Thyroid gland (tissue), 4 donors: ENCODE results near the gene TENM3. TPM values are rescaled to one million over a fixed set of nuclear protein-coding genes. Genes with fewer than 3 reads are reported as not detected.

Experiments
- DNase-seq, 2 donors: peaks; one replicate each; pipeline ENCODE4 v3.0.0-alpha.2; 2019
- H3K27ac ChIP-seq, 3 donors: fragments of 200-600 bp; sonication (generic); 1 replicate in 2 of 3; 2 replicates in 1 of 3; pipeline ENCODE4 v1.5.1; 2016 to 2019; ENCODE audit warnings: mild to moderate bottlenecking in 1 of 3, moderate library complexity in 1 of 3
- H3K27me3 ChIP-seq: fragments of 200-600 bp; sonication (generic); one replicate; pipeline ENCODE4 v1.5.1; 2019
- H3K36me3 ChIP-seq, 2 donors: fragments of 200-600 bp; sonication (generic); one replicate each; pipeline ENCODE4 v1.5.1; 2016 to 2019
- H3K4me1 ChIP-seq, 2 donors: fragments of 200-600 bp; sonication (generic); one replicate each; pipeline ENCODE4 v1.5.1; 2017 to 2019
- H3K4me3 ChIP-seq, 3 donors: fragments of 200-600 bp; sonication (generic); replicated peaks in 1 of 3; 1 replicate in 2 of 3; 2 replicates in 1 of 3; pipeline ENCODE4 v1.5.1; 2016; ENCODE audit warnings: mild to moderate bottlenecking in 1 of 3
- H3K9me3 ChIP-seq: fragments of 200-600 bp; sonication (generic); one replicate; pipeline ENCODE4 v1.5.1; 2017
- CTCF ChIP-seq, 6 experiments: fragments of 200-600 bp in 3 of 6; fragments of 450-650 bp in 3 of 6; sonication (generic) in 3 of 6; IDR thresholded peaks; one replicate each; pipeline ENCODE4 v1.5.1; 2016 to 2019; ENCODE audit warnings: antibody characterized with exemption in 6 of 6, mild to moderate bottlenecking in 2 of 6, inconsistent platforms in 1 of 6, moderate library complexity in 1 of 6
- POLR2A ChIP-seq, 2 donors: fragments of 450-650 bp; IDR thresholded peaks; one replicate each; pipeline ENCODE4 v1.6.1; 2017; ENCODE audit warnings: antibody characterized with exemption in 2 of 2, mild to moderate bottlenecking in 2 of 2, moderate library complexity in 1 of 2
- WGBS, 2 donors: methylation state at CpG; one replicate each; pipeline ENCODE4 v1.1.5; 2017; 5-methylcytosine and 5-hydroxymethylcytosine counted together
- intact Hi-C: fragments of 100-400 bp; cut with DNase I; formaldehyde crosslinking; loops from one replicate; pipeline ENCODE4 v1.15.1; 2023
- total RNA-seq, 4 donors: library from RNA; depleted of rRNA; stranded (reverse); fragments of >200 nt; gene quantifications; one replicate each; pipeline ENCODE4 v1.2.3, GENCODE V29; 2016

TENM3 gene
- total RNA-seq, 4 donors from 2014 or later: 41.8 to 82.2 (median 68.1) TPM

- no peak for DNase-seq
- WGBS, 2 donors: 30 to 33% methylated on average over 3 of the region's 3 CpGs
- peak overlapping the region; percentile 80 to 87 (median 83) for H3K27ac ChIP-seq
- no peaks in the 10 kb centered on the region for H3K9me3 ChIP-seq
- H3K36me3 ChIP-seq: no peaks in the 10 kb centered on the region
- H3K27me3 ChIP-seq: no peaks in the 10 kb centered on the region
- intact Hi-C loops: no loop called here
- TF ChIP-seq CTCF (IDR thresholded peaks at IDR 0.05) (peak in 1 of 6 experiments; percentile 8), POLR2A (IDR thresholded peaks at IDR 0.05) (no peak)
- no peak overlapping the region for H3K4me3 ChIP-seq
- peaks cover 26 to 27% of the 10 kb centered on the region in 2 donors for H3K4me1 ChIP-seq
Measured at GRCh38 chr4:182556580-182556979, 313.4 kb downstream of the TENM3 start.

GRCh38 chr4:182560358-182560757 lies 317.2 kb downstream of the TENM3 start:
- peak in 1 of 6 experiments; percentile 23 for TF ChIP-seq CTCF (IDR thresholded peaks at IDR 0.05)
- no peak for TF ChIP-seq POLR2A (IDR thresholded peaks at IDR 0.05)
- H3K9me3 ChIP-seq: no peaks in the 10 kb centered on the region
- intact Hi-C loops: no loop called here
- H3K4me1 ChIP-seq: peaks cover 10 to 25% of the 10 kb centered on the region in 2 donors
- no peaks in the 10 kb centered on the region for H3K27me3 ChIP-seq
- no peaks in the 10 kb centered on the region for H3K36me3 ChIP-seq
- WGBS, 2 donors: 57 to 70% methylated on average over 4 of the region's 4 CpGs
- H3K27ac ChIP-seq: no peak overlapping the region
- no peak for DNase-seq
- no peak overlapping the region for H3K4me3 ChIP-seq

GRCh38 chr4:182562350-182562749 lies 319.1 kb downstream of the TENM3 start:
- peaks cover 4 to 11% of the 10 kb centered on the region in 2 donors for H3K4me1 ChIP-seq
- no peak overlapping the region for H3K4me3 ChIP-seq
- DNase-seq: peak in 1 of 2 donors; percentile 29
- H3K27ac ChIP-seq: no peak overlapping the region
- intact Hi-C loops: no loop called here
- no peak for TF ChIP-seq POLR2A (IDR thresholded peaks at IDR 0.05)
- no peak for TF ChIP-seq CTCF (IDR thresholded peaks at IDR 0.05)
- H3K36me3 ChIP-seq: no peaks in the 10 kb centered on the region
- H3K9me3 ChIP-seq: no peaks in the 10 kb centered on the region
- 76 to 79% methylated on average over 3 of the region's 3 CpGs for WGBS, 2 donors
- H3K27me3 ChIP-seq: no peaks in the 10 kb centered on the region

- Histone ChIP-seq H3K9me3 (no peaks in the 10 kb centered on the region), H3K36me3 (no peaks in the 10 kb centered on the region), H3K4me3 (no peak overlapping the region), H3K4me1 (peaks cover 0 to 8% of the 10 kb centered on the region in 2 donors), H3K27me3 (no peaks in the 10 kb centered on the region), H3K27ac (no peak overlapping the region)
- intact Hi-C loops: no loop called here
- DNase-seq: no peak
- no peak for TF ChIP-seq CTCF (IDR thresholded peaks at IDR 0.05)
- no peak for TF ChIP-seq POLR2A (IDR thresholded peaks at IDR 0.05)
- 84 to 91% methylated on average over 4 of the region's 4 CpGs for WGBS, 2 donors
Measured at GRCh38 chr4:182564724-182565369, 321.6 kb downstream of the TENM3 start.

- intact Hi-C loops: no loop called here
- TF ChIP-seq CTCF (IDR thresholded peaks at IDR 0.05) (no peak), POLR2A (IDR thresholded peaks at IDR 0.05) (no peak)
Measured at GRCh38 chr4:182567119-182567518, 323.9 kb downstream of the TENM3 start.

More at GRCh38 chr4:182567119-182567518, 323.9 kb downstream of the TENM3 start:
- Histone ChIP-seq H3K27me3 (no peaks in the 10 kb centered on the region), H3K4me3 (no peak overlapping the region), H3K4me1 (peaks cover 0 to 8% of the 10 kb centered on the region in 2 donors), H3K9me3 (no peaks in the 10 kb centered on the region), H3K27ac (no peak overlapping the region), H3K36me3 (no peaks in the 10 kb centered on the region)
- 71 to 76% methylated on average over 6 of the region's 6 CpGs for WGBS, 2 donors
- no peak for DNase-seq
